Retinal pigment epithelial cell (primary cell): ENCODE results near the gene SEMA4D.

Source experiments
- DNase-seq: peaks from one replicate; pipeline ENCODE4 v3.0.0-alpha.2; 2010; ENCODE audit warnings: low read depth
- H3K4me3 ChIP-seq: 2 replicates; pipeline ENCODE4 v1.5.1; 2011; ENCODE audit warnings: mild to moderate bottlenecking, low read length, control low read depth, moderate library complexity
- CTCF ChIP-seq: conservative IDR thresholded peaks from 2 replicates; pipeline ENCODE4 v1.5.1; 2011; ENCODE audit warnings: low read depth, low read length, control low read depth, inconsistent platforms

SEMA4D gene

GRCh38 chr9:89440951-89441654, 56.8 kb downstream of the SEMA4D start:
- no peak overlapping the region for H3K4me3 ChIP-seq
- DNase-seq: no peak
- TF ChIP-seq CTCF: no peak

- TF ChIP-seq CTCF: no peak
- H3K4me3 ChIP-seq: no peak overlapping the region
- DNase-seq: no peak
Measured at GRCh38 chr9:89440548-89440947, 57.4 kb downstream of the SEMA4D start.

- DNase-seq: no peak
- no peak overlapping the region for H3K4me3 ChIP-seq
- TF ChIP-seq CTCF: no peak
Measured at GRCh38 chr9:89440046-89440445, 57.9 kb downstream of the SEMA4D start.

- no peak for TF ChIP-seq CTCF
- no peak overlapping the region for H3K4me3 ChIP-seq
- DNase-seq: no peak
Measured at GRCh38 chr9:89439571-89439970, 58.3 kb downstream of the SEMA4D start.

GRCh38 chr9:89438194-89438593, 59.7 kb downstream of the SEMA4D start:
- H3K4me3 ChIP-seq: no peak overlapping the region
- no peak for TF ChIP-seq CTCF
- DNase-seq: no peak

- no peak overlapping the region for H3K4me3 ChIP-seq
- DNase-seq: no peak
- TF ChIP-seq CTCF: no peak
Measured at GRCh38 chr9:89437772-89438171, 60.1 kb downstream of the SEMA4D start.

- H3K4me3 ChIP-seq: no peak overlapping the region
- DNase-seq: no peak
- TF ChIP-seq CTCF: no peak
Measured at GRCh38 chr9:89436963-89437625, 60.8 kb downstream of the SEMA4D start.
